H1 (cell line): ENCODE data around the gene CLIC1. TPM values are rescaled to one million over a fixed set of nuclear protein-coding genes. Genes with fewer than 3 reads are reported as not detected.

ENCODE experiments used
- CTCF ChIA-PET: fragments of 300-600 bp; sonication (Branson Sonifier 250); formaldehyde crosslinking; loops from one replicate; lab custom pipeline; 2021; ENCODE audit not compliant: partially characterized antibody; lab: Charles Lee
- POLR2A ChIA-PET: fragments of 300-600 bp; sonication (Branson Sonifier 250); formaldehyde crosslinking; loops from one replicate; lab custom pipeline; 2021; ENCODE audit warnings: inconsistent platforms; ENCODE audit not compliant: partially characterized antibody; lab: Charles Lee
- DNase-seq, 2 experiments: peaks; one replicate each; pipeline versions ENCODE4 v3.0.0 to v3.0.0-alpha.2; 2010 to 2022; ENCODE audit warnings: low spot score in 2 of 2, low read depth in 1 of 2, mixed read lengths in 1 of 2
- FAIRE-seq: peaks from 2 replicates; lab custom pipeline; 2011; peaks lifted over from hg19 to GRCh38; lab: Jason Lieb, UNC
- H2AFZ ChIP-seq: 2 replicates; pipeline ENCODE4 v1.8.1; 2012; ENCODE audit warnings: low read length, inconsistent platforms
- H2AK5ac ChIP-seq: 2 replicates; pipeline ENCODE4 v1.6.1; 2013; ENCODE audit warnings: low read depth, low read length
- H2BK120ac ChIP-seq: replicated peaks from 2 replicates; pipeline ENCODE3; 2013; ENCODE audit warnings: low read depth, low read length, inconsistent platforms
- H2BK12ac ChIP-seq: 2 replicates; pipeline ENCODE4 v1.6.1; 2013; ENCODE audit warnings: low read depth, low read length
- H2BK15ac ChIP-seq: 2 replicates; pipeline ENCODE4 v1.6.1; 2013; ENCODE audit warnings: low read length
- H2BK20ac ChIP-seq: 2 replicates; pipeline ENCODE4 v1.6.1; 2013; ENCODE audit warnings: low read length
- H2BK5ac ChIP-seq: 2 replicates; pipeline ENCODE4 v1.6.1; 2013; ENCODE audit warnings: low read depth, low read length
- H3K14ac ChIP-seq: 2 replicates; pipeline ENCODE4 v1.6.1; 2013; ENCODE audit warnings: inconsistent platforms; ENCODE audit not compliant: insufficient read length
- H3K18ac ChIP-seq: 2 replicates; pipeline ENCODE4 v1.6.1; 2013; ENCODE audit warnings: low read length; ENCODE audit errors: extremely low read depth
- H3K23ac ChIP-seq: 2 replicates; pipeline ENCODE4 v1.6.1; 2013; ENCODE audit warnings: inconsistent platforms; ENCODE audit not compliant: insufficient read length
- H3K23me2 ChIP-seq: 2 replicates; pipeline ENCODE4 v1.6.1; 2013; ENCODE audit warnings: low read depth, low read length
- H3K27ac ChIP-seq: 2 replicates; pipeline ENCODE4 v1.6.1; 2011; ENCODE audit warnings: low read depth, low read length, inconsistent platforms
- H3K27me3 ChIP-seq, 4 experiments: replicated peaks in 1 of 4; 1 replicate in 1 of 4; 2 replicates in 3 of 4; pipeline versions ENCODE4 v1.6.1 to v1.8.1; 2011 to 2013; ENCODE audit warnings: low read length in 3 of 4, mild to moderate bottlenecking in 3 of 4, inconsistent platforms in 2 of 4, mixed read lengths in 2 of 4, moderate library complexity in 1 of 4; ENCODE audit not compliant: control insufficient read depth in 3 of 4, insufficient read depth in 3 of 4; ENCODE audit errors: extremely low read depth in 1 of 4
- H3K36me3 ChIP-seq, 4 experiments: 2 replicates each; pipeline versions ENCODE4 v1.6.1 to v1.8.1; 2011 to 2013; ENCODE audit warnings: mild to moderate bottlenecking in 4 of 4, low read length in 3 of 4, moderate library complexity in 2 of 4, control low read depth in 1 of 4, inconsistent platforms in 1 of 4; ENCODE audit not compliant: insufficient read depth in 4 of 4, control insufficient read depth in 2 of 4
- H3K4ac ChIP-seq: replicated peaks from 2 replicates; pipeline ENCODE3; 2013; ENCODE audit warnings: low read length, low read depth, mixed read lengths, inconsistent platforms; ENCODE audit not compliant: insufficient read length
- H3K4me1 ChIP-seq, 4 experiments: replicated peaks in 1 of 4; 1 replicate in 1 of 4; 2 replicates in 3 of 4; pipeline versions ENCODE4 v1.6.1 to v1.8.1; 2011 to 2013; ENCODE audit warnings: low read length in 3 of 4, inconsistent platforms in 2 of 4, mixed read lengths in 1 of 4; ENCODE audit not compliant: insufficient read depth in 4 of 4, control insufficient read depth in 3 of 4
- H3K4me2 ChIP-seq, 2 experiments: 2 replicates each; pipeline versions ENCODE4 v1.6.1 to v1.8.1; 2011 to 2013; ENCODE audit warnings: low read depth in 2 of 2, low read length in 2 of 2, control low read depth in 1 of 2, inconsistent platforms in 1 of 2, mild to moderate bottlenecking in 1 of 2; ENCODE audit not compliant: insufficient read depth in 1 of 2
- H3K4me3 ChIP-seq, 4 experiments: fragments of 200-600, 300-600 bp in 1 of 4; sonication (generic), shearing (Covaris generic), sonication (Bioruptor Twin) in 1 of 4; 2 replicates each; pipeline versions ENCODE4 v1.5.1 to v1.8.1; 2011 to 2016; ENCODE audit warnings: low read length in 4 of 4, low read depth in 3 of 4, control low read depth in 2 of 4, inconsistent platforms in 2 of 4, mild to moderate bottlenecking in 2 of 4, mixed read lengths in 1 of 4, moderate library complexity in 1 of 4; ENCODE audit not compliant: insufficient read depth in 2 of 4; ENCODE audit errors: extremely low read depth in 1 of 4
- H3K56ac ChIP-seq: replicated peaks from 2 replicates; pipeline ENCODE3; 2013; ENCODE audit warnings: low read depth, mild to moderate bottlenecking, mixed read lengths, low read length, inconsistent platforms; ENCODE audit not compliant: insufficient read length
- H3K79me1 ChIP-seq: 2 replicates; pipeline ENCODE4 v1.6.1; 2013; ENCODE audit warnings: low read depth, low read length, control low read depth
- H3K79me2 ChIP-seq, 2 experiments: 2 replicates each; pipeline versions ENCODE4 v1.6.1 to v1.8.1; 2012 to 2013; ENCODE audit warnings: low read length in 2 of 2, mild to moderate bottlenecking in 2 of 2, inconsistent platforms in 1 of 2; ENCODE audit not compliant: insufficient read depth in 2 of 2, control insufficient read depth in 1 of 2
- H3K9ac ChIP-seq, 4 experiments: replicated peaks in 1 of 4; 1 replicate in 1 of 4; 2 replicates in 3 of 4; pipeline versions ENCODE4 v1.6.1 to v1.8.1; 2011 to 2013; ENCODE audit warnings: low read depth in 3 of 4, low read length in 3 of 4, control low read depth in 2 of 4, mild to moderate bottlenecking in 2 of 4, moderate library complexity in 2 of 4, inconsistent platforms in 1 of 4; ENCODE audit errors: extremely low read depth in 1 of 4
- H3K9me3 ChIP-seq, 2 experiments: 2 replicates each; pipeline versions ENCODE4 v1.6.1 to v1.8.1; 2012 to 2013; ENCODE audit warnings: mild to moderate bottlenecking in 2 of 2, moderate library complexity in 2 of 2, control low read depth in 1 of 2, inconsistent platforms in 1 of 2, low read depth in 1 of 2, low read length in 1 of 2, mixed read lengths in 1 of 2; ENCODE audit not compliant: insufficient read depth in 2 of 2
- H4K20me1 ChIP-seq, 2 experiments: replicated peaks in 1 of 2; 2 replicates each; pipeline versions ENCODE3 to v1.8.1; 2011 to 2013; ENCODE audit warnings: inconsistent platforms in 2 of 2, low read length in 2 of 2, mild to moderate bottlenecking in 1 of 2; ENCODE audit not compliant: insufficient read depth in 2 of 2, control insufficient read depth in 1 of 2
- H4K5ac ChIP-seq: 2 replicates; pipeline ENCODE4 v1.6.1; 2013; ENCODE audit warnings: low read length, low read depth, mixed read lengths, inconsistent platforms; ENCODE audit not compliant: insufficient read length
- H4K8ac ChIP-seq: 2 replicates; pipeline ENCODE4 v1.8.0; 2013; ENCODE audit warnings: mild to moderate bottlenecking, moderate library complexity, low read length, inconsistent platforms; ENCODE audit not compliant: insufficient read depth; ENCODE audit errors: extremely low read depth
- H4K91ac ChIP-seq: replicated peaks from 2 replicates; pipeline ENCODE3; 2013; ENCODE audit warnings: low read length, mixed read lengths, inconsistent platforms; ENCODE audit not compliant: insufficient read length
- CBX8 ChIP-seq: fragments of 300-800, 300-1000 bp; sonication (generic); IDR thresholded peaks from 2 replicates; pipeline ENCODE4 v1.7.1; 2016; ENCODE audit warnings: low read depth, low read length, borderline replicate concordance
- EGR1 ChIP-seq: IDR thresholded peaks from 2 replicates; pipeline ENCODE4 v1.6.1; 2011; ENCODE audit warnings: low read depth, low read length, borderline replicate concordance
- NANOG ChIP-seq: IDR thresholded peaks from 2 replicates; pipeline ENCODE4 v1.6.1; 2011; ENCODE audit warnings: low read length, low read depth, mild to moderate bottlenecking, inconsistent platforms; ENCODE audit not compliant: insufficient read depth, poor library complexity, severe bottlenecking
- POLR2A ChIP-seq, 2 experiments: IDR thresholded peaks; 1 replicate in 1 of 2; 2 replicates in 1 of 2; pipeline ENCODE4 v1.6.1; 2011; ENCODE audit warnings: low read depth in 2 of 2, low read length in 2 of 2, mild to moderate bottlenecking in 2 of 2; ENCODE audit errors: control extremely low read depth in 1 of 2
- RBBP5 ChIP-seq: IDR thresholded peaks from 2 replicates; pipeline ENCODE4 v1.7.1; 2012; ENCODE audit warnings: low read depth, mild to moderate bottlenecking, inconsistent platforms, low read length, moderate library complexity, borderline replicate concordance
- RFX5 ChIP-seq: IDR thresholded peaks from 2 replicates; pipeline ENCODE4 v1.6.1; 2011; ENCODE audit warnings: low read depth, low read length, improper control_type of control experiment, borderline replicate concordance
- SIX5 ChIP-seq: IDR thresholded peaks from 2 replicates; pipeline ENCODE4 v1.6.1; 2011; ENCODE audit warnings: mild to moderate bottlenecking, low read depth, low read length
- WGBS, 2 experiments: shearing (Covaris generic) in 1 of 2; methylation state at CpG; one replicate each; pipeline versions ENCODE4 v1.1.6 to v1.1.7; 2013 to 2015; ENCODE audit warnings: low lambda C conversion rate in 2 of 2, mixed read lengths in 2 of 2, inconsistent platforms in 1 of 2, low coverage in 1 of 2, missing lambda C conversion rate in 1 of 2; ENCODE audit not compliant: insufficient replicate concordance in 2 of 2, insufficient coverage in 1 of 2, insufficient read length in 1 of 2; ENCODE audit errors: extremely low coverage in 1 of 2, missing lambda C conversion rate in 1 of 2; 5-methylcytosine and 5-hydroxymethylcytosine counted together
- polyA plus RNA-seq, 7 experiments: library from polyadenylated mRNA; depleted of rRNA in 3 of 7; stranded (reverse) in 5 of 7; unstranded in 2 of 7; fragments of >200 nt in 5 of 7; fragments of 200-250 nt in 2 of 7; gene quantifications; 1 replicate in 5 of 7; 2 replicates in 1 of 7; 4 replicates in 1 of 7; pipeline versions ENCODE4 v1.2.1 to v1.2.3, GENCODE V29; 2011 to 2013; ENCODE audit warnings: missing spikeins in 2 of 7, mixed read lengths in 2 of 7
- total RNA-seq: library from RNA; stranded (reverse); fragmentation: NEBNext Ultra II Directional; extraction: Animal tissue kit (Norgen Biotek cat#: 25700); gene quantifications from 2 replicates; pipeline ENCODE4 v1.2.1, GENCODE V29; 2021
- TF ChIP-seq, protein P1 (sequence below), 3 experiments: IDR thresholded peaks; 1 replicate in 2 of 3; 2 replicates in 1 of 3; pipeline versions ENCODE4 v1.5.1 to v1.6.1; 2011; ENCODE audit warnings: low read length in 3 of 3, mild to moderate bottlenecking in 3 of 3, inconsistent platforms in 2 of 3, low read depth in 1 of 3, moderate library complexity in 1 of 3; ENCODE audit not compliant: insufficient read depth in 1 of 3; ENCODE audit errors: control extremely low read depth in 1 of 3
- TF ChIP-seq, protein P2 (sequence below): IDR thresholded peaks from 2 replicates; pipeline ENCODE4 v1.6.1; 2012; ENCODE audit warnings: inconsistent platforms
- TF ChIP-seq, protein P3 (sequence below): IDR thresholded peaks from 2 replicates; pipeline ENCODE4 v1.6.1; 2012; ENCODE audit warnings: inconsistent platforms

The CLIC1 gene
- total and polyA plus RNA-seq, 2 of the 8 experiments (the other 6 are each of a cell fraction or from before 2014, with no cell fraction given), result 250 to 277 TPM

DNA sequence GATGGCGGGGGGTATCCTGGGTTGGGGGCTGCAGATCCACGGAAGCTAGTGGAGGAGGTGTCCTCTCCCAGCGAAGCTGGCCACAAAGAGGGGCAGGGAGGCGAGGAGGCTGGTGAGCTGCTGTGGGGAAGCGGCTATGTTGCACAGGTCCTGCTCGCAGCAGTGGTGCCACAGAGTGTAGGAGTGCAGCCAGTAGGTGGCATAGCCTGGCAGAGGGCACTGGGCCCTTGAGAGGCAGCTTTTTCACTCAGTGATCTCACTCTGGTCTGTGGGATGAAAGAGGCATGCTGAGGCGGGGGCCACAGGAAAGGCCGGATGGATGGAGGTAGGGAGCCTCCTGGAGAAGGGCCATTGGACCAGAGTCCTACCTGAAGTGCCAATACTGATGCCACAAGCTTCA lies 24.0 kb downstream of the CLIC1 start:
- Histone ChIP-seq H3K14ac (no peak overlapping the region), H3K18ac (no peak overlapping the region), H3K23me2 (peaks cover 3% of the 10 kb centered on the region; the same call in 1 of the 2 replicates), H3K4me3 (no peak overlapping the region), H3K9me3 (no peaks in the 10 kb centered on the region), H2AFZ (no peak overlapping the region), H3K4ac (no peak overlapping the region), H3K9ac (no peak overlapping the region), H3K4me1 (peaks cover 11 to 18% (median 13%) of the 10 kb centered on the region in 4 experiments), H3K4me2 (no peak overlapping the region), H3K27ac (no peak overlapping the region), H3K23ac (no peak overlapping the region), H3K79me2 (no peaks in the 10 kb centered on the region), H4K91ac (peak overlapping the region; percentile 39), H2AK5ac (peak overlapping the region; percentile 33; the same call in 1 of the 2 replicates), H3K27me3 (no peaks in the 10 kb centered on the region; a peak in 1 of 7 replicates), H2BK120ac (no peak overlapping the region), H4K5ac (no peak overlapping the region), H3K79me1 (no peaks in the 10 kb centered on the region), H3K36me3 (no peaks in the 10 kb centered on the region), H2BK12ac (0 out of 2 replicates have a peak overlapping the region, but pooled peaks have one; percentile 50), H2BK20ac (no peak overlapping the region), H2BK15ac (peak overlapping the region; percentile 46; the same call in 1 of the 2 replicates), H4K20me1 (no peaks in the 10 kb centered on the region), H2BK5ac (no peak overlapping the region), H4K8ac (peak overlapping the region; percentile 47; the same call in 1 of the 2 replicates), H3K56ac (no peak overlapping the region)
- no peak for DNase-seq
- CTCF ChIA-PET, result interaction anchor here (1.0 to 5.7 kb wide), 10 partner anchors 12 to 96 kb away, joined by 3 to 39 read pairs (median 6); partner anchors contain the start of genes CLIC1, DDAH2 and MPIG6B
- POLR2A ChIA-PET, result interaction anchor here (1.2 to 3.4 kb wide), 6 partner anchors 8 to 126 kb away, joined by 3 to 22 read pairs (median 4); partner anchors contain the start of genes ABHD16A and MPIG6B
- WGBS, 2 experiments, result 89% methylated on average over 7 of the region's 8 CpGs; no CpG with 5 or more reads in 1 of the 2 experiments
- no peak for FAIRE-seq
- TF ChIP-seq NANOG, result no peak
- TF ChIP-seq, protein P1, sequence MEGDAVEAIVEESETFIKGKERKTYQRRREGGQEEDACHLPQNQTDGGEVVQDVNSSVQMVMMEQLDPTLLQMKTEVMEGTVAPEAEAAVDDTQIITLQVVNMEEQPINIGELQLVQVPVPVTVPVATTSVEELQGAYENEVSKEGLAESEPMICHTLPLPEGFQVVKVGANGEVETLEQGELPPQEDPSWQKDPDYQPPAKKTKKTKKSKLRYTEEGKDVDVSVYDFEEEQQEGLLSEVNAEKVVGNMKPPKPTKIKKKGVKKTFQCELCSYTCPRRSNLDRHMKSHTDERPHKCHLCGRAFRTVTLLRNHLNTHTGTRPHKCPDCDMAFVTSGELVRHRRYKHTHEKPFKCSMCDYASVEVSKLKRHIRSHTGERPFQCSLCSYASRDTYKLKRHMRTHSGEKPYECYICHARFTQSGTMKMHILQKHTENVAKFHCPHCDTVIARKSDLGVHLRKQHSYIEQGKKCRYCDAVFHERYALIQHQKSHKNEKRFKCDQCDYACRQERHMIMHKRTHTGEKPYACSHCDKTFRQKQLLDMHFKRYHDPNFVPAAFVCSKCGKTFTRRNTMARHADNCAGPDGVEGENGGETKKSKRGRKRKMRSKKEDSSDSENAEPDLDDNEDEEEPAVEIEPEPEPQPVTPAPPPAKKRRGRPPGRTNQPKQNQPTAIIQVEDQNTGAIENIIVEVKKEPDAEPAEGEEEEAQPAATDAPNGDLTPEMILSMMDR (IDR thresholded peaks at IDR 0.05; ENCODE audit: control extremely low read depth in 1 of 3, insufficient read depth in 1 of 3, low read depth in 1 of 3, low read length in 3 of 3), result no peak
- no peak for TF ChIP-seq RBBP5
- no peak for TF ChIP-seq CBX8
- TF ChIP-seq EGR1, result no peak
- no peak for TF ChIP-seq SIX5
- TF ChIP-seq POLR2A (IDR thresholded peaks at IDR 0.05; ENCODE audit: control extremely low read depth in 1 of 2, low read depth in 2 of 2, low read length in 2 of 2), result no peak
- TF ChIP-seq, protein P2, sequence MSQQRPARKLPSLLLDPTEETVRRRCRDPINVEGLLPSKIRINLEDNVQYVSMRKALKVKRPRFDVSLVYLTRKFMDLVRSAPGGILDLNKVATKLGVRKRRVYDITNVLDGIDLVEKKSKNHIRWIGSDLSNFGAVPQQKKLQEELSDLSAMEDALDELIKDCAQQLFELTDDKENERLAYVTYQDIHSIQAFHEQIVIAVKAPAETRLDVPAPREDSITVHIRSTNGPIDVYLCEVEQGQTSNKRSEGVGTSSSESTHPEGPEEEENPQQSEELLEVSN, result no peak
- no peak for TF ChIP-seq RFX5
- TF ChIP-seq, protein P3, sequence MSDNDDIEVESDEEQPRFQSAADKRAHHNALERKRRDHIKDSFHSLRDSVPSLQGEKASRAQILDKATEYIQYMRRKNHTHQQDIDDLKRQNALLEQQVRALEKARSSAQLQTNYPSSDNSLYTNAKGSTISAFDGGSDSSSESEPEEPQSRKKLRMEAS, result no peak
